MM.1S (cell line): ENCODE measurements around the gene CACNA1D.

Source experiments
- DNase-seq: peaks from one replicate; pipeline ENCODE4 v3.0.0-alpha.2; 2015
- H2AFZ ChIP-seq: fragments of 300-600 bp; sonication (generic); 2 replicates; pipeline ENCODE4 v1.6.0; 2016; ENCODE audit warnings: antibody characterized with exemption, low read length
- H3F3A ChIP-seq: fragments of 300-600 bp; sonication (generic); 2 replicates; pipeline ENCODE4 v1.6.1; 2016; ENCODE audit warnings: mild to moderate bottlenecking, antibody characterized with exemption, low read length, moderate library complexity, mixed read lengths; ENCODE audit not compliant: insufficient read depth
- H3K27ac ChIP-seq: fragments of 300-600 bp; sonication (generic); 2 replicates; pipeline ENCODE4 v1.5.1; 2016; ENCODE audit warnings: mild to moderate bottlenecking, low read length
- H3K27me3 ChIP-seq: fragments of 300-600 bp; sonication (generic); replicated peaks from 2 replicates; pipeline ENCODE4 v1.6.0; 2016; ENCODE audit warnings: low read length; ENCODE audit not compliant: insufficient read depth
- H3K36me3 ChIP-seq: fragments of 300-600 bp; sonication (generic); replicated peaks from 2 replicates; pipeline ENCODE4 v1.6.1; 2016; ENCODE audit warnings: mild to moderate bottlenecking, low read length, mixed read lengths; ENCODE audit not compliant: insufficient read depth
- H3K4me1 ChIP-seq: fragments of 300-600 bp; sonication (generic); 2 replicates; pipeline ENCODE4 v1.6.1; 2016; ENCODE audit warnings: low read length, mixed read lengths
- H3K4me2 ChIP-seq: fragments of 300-600 bp; sonication (generic); 2 replicates; pipeline ENCODE4 v1.6.0; 2016; ENCODE audit warnings: low read depth, low read length
- H3K4me3 ChIP-seq: fragments of 300-600 bp; sonication (generic); 2 replicates; pipeline ENCODE4 v1.5.1; 2016; ENCODE audit warnings: low read length, mixed read lengths
- H3K79me2 ChIP-seq: fragments of 300-600 bp; sonication (generic); 2 replicates; pipeline ENCODE4 v1.6.1; 2016; ENCODE audit warnings: mixed run types, low read length, mixed read lengths
- H3K9ac ChIP-seq: fragments of 300-600 bp; sonication (generic); 2 replicates; pipeline ENCODE4 v1.6.1; 2016; ENCODE audit warnings: low read length, mixed read lengths
- H3K9me2 ChIP-seq: fragments of 300-600 bp; sonication (generic); replicated peaks from 2 replicates; pipeline ENCODE4 v1.6.1; 2016; ENCODE audit warnings: mild to moderate bottlenecking, low read length, mixed read lengths; ENCODE audit not compliant: insufficient read depth
- H3K9me3 ChIP-seq: fragments of 300-600 bp; sonication (generic); replicated peaks from 2 replicates; pipeline ENCODE4 v1.6.1; 2016; ENCODE audit warnings: mild to moderate bottlenecking, low read length, mixed read lengths; ENCODE audit not compliant: insufficient read depth
- H4K20me1 ChIP-seq: fragments of 300-600 bp; sonication (generic); 2 replicates; pipeline ENCODE4 v1.6.1; 2016; ENCODE audit warnings: mild to moderate bottlenecking, low read length, moderate library complexity, mixed read lengths; ENCODE audit not compliant: insufficient read depth
- EZH2 ChIP-seq: fragments of 300-600 bp; sonication (generic); optimal IDR thresholded peaks from 2 replicates; pipeline ENCODE3; 2017; ENCODE audit warnings: low read depth, mild to moderate bottlenecking, antibody characterized with exemption, low read length, mixed read lengths
- EZH2phosphoT487 ChIP-seq: fragments of 300-600 bp; sonication (generic); IDR thresholded peaks from 2 replicates; pipeline ENCODE4 v1.6.1; 2018; ENCODE audit warnings: antibody characterized with exemption, low read length
- TF ChIP-seq, protein P1 (sequence below): fragments of 300-600 bp; sonication (generic); IDR thresholded peaks from 2 replicates; pipeline ENCODE4 v1.5.1; 2016; ENCODE audit warnings: antibody characterized with exemption, low read length, mixed read lengths

The CACNA1D gene

DNA sequence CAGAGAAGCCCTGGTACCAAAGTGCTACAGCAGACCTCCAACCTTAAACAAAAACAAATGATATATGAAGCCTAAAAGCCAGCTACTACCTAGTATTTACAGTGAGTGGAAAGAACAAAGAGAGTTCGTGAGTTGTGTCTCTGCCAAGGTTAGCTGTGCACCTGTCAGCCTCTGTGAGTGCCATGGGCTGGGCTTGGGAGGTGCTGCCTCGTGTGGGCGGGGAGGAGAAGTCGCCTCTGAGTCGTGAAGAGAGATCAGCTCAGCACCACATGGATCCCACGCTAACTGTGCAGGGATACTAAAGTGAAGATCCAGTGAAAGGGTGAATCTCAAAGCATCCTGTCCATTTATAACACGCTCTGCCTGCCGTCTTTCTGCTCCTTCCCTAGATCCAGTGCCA, 249.9 kb downstream of the CACNA1D start:
- no peak overlapping the region for H3K4me3 ChIP-seq
- no peaks in the 10 kb centered on the region for H3K79me2 ChIP-seq
- TF ChIP-seq EZH2 (no peak), EZH2phosphoT487 (no peak)
- TF ChIP-seq, protein P1, sequence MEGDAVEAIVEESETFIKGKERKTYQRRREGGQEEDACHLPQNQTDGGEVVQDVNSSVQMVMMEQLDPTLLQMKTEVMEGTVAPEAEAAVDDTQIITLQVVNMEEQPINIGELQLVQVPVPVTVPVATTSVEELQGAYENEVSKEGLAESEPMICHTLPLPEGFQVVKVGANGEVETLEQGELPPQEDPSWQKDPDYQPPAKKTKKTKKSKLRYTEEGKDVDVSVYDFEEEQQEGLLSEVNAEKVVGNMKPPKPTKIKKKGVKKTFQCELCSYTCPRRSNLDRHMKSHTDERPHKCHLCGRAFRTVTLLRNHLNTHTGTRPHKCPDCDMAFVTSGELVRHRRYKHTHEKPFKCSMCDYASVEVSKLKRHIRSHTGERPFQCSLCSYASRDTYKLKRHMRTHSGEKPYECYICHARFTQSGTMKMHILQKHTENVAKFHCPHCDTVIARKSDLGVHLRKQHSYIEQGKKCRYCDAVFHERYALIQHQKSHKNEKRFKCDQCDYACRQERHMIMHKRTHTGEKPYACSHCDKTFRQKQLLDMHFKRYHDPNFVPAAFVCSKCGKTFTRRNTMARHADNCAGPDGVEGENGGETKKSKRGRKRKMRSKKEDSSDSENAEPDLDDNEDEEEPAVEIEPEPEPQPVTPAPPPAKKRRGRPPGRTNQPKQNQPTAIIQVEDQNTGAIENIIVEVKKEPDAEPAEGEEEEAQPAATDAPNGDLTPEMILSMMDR: no peak; the same call in 1 of the 2 replicates
- H3K4me2 ChIP-seq: no peak overlapping the region
- H3K9me3 ChIP-seq: no peaks in the 10 kb centered on the region
- H2AFZ ChIP-seq: no peak overlapping the region
- H3K4me1 ChIP-seq: no peaks in the 10 kb centered on the region; the same call in 1 of the 2 replicates
- H3K27ac ChIP-seq: no peak overlapping the region
- no peak overlapping the region for H3K9ac ChIP-seq
- H3K27me3 ChIP-seq: no peaks in the 10 kb centered on the region
- no peaks in the 10 kb centered on the region for H4K20me1 ChIP-seq
- no peaks in the 10 kb centered on the region for H3K36me3 ChIP-seq
- DNase-seq: peak; percentile 18
- no peaks in the 10 kb centered on the region for H3F3A ChIP-seq
- H3K9me2 ChIP-seq: no peaks in the 10 kb centered on the region

DNA sequence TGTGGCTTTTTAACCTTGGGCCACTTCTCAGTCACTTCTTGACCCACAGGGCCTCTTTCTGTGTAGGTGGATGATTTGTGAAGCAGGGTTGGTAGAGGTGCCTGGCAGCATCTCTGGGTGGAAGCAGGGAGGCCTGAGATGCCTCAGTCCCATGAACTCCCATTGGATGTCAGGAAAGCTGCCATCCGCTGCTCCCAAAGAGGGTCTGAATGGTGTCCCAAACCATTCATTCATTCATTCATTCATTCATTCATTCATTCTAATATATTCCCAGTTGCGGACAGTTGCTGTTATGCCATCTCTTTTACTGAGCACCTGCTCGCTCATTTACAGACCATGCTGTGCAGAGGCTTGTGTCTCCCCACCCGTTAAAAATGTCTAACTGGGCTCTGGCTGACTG, 253.1 kb downstream of the CACNA1D start:
- H3K9me2 ChIP-seq: no peaks in the 10 kb centered on the region
- H3K9me3 ChIP-seq: no peaks in the 10 kb centered on the region
- H3K4me1 ChIP-seq: no peaks in the 10 kb centered on the region; the same call in 1 of the 2 replicates
- H3F3A ChIP-seq: no peaks in the 10 kb centered on the region
- DNase-seq: no peak
- no peak overlapping the region for H3K27ac ChIP-seq
- no peaks in the 10 kb centered on the region for H3K36me3 ChIP-seq
- H3K4me3 ChIP-seq: no peak overlapping the region
- no peak overlapping the region for H2AFZ ChIP-seq
- no peaks in the 10 kb centered on the region for H4K20me1 ChIP-seq
- H3K27me3 ChIP-seq: no peaks in the 10 kb centered on the region
- no peak overlapping the region for H3K4me2 ChIP-seq
- H3K79me2 ChIP-seq: no peaks in the 10 kb centered on the region
- H3K9ac ChIP-seq: no peak overlapping the region
- TF ChIP-seq EZH2 (no peak), EZH2phosphoT487 (no peak)
- TF ChIP-seq, protein P1: no peak

- Histone ChIP-seq H3K9me2 (no peaks in the 10 kb centered on the region), H2AFZ (0 out of 2 replicates have a peak overlapping the region, but pooled peaks have one; percentile 27), H3K4me1 (peaks cover 7% of the 10 kb centered on the region), H4K20me1 (no peaks in the 10 kb centered on the region), H3K27ac (no peak overlapping the region), H3F3A (peaks cover 4% of the 10 kb centered on the region; the same call in 1 of the 2 replicates), H3K4me2 (no peak overlapping the region), H3K9ac (no peak overlapping the region), H3K27me3 (no peaks in the 10 kb centered on the region), H3K9me3 (no peaks in the 10 kb centered on the region), H3K36me3 (no peaks in the 10 kb centered on the region), H3K4me3 (no peak overlapping the region), H3K79me2 (no peaks in the 10 kb centered on the region)
- TF ChIP-seq, protein P1: no peak
- TF ChIP-seq EZH2phosphoT487 (no peak), EZH2 (no peak)
- DNase-seq: no peak
Measured at GRCh38 chr3:53748512-53749271, 254.3 kb downstream of the CACNA1D start.
